WTC11 (cell line): Measurements from ENCODE around the gene GJB1.
"Not testable (repeated sequence)": the region's sequence is repeated elsewhere in the genome, so short reads cannot be mapped to it uniquely, and the experiment has no call there.

ENCODE experiments used
- FOXK1 ChIP-seq: sonication (generic); formaldehyde crosslinking; IDR thresholded peaks from 2 replicates; pipeline ENCODE4 v1.8.0; 2022; ENCODE audit warnings: mild to moderate bottlenecking, moderate library complexity, missing genetic modification reagents
- GABPB1 ChIP-seq: sonication (generic); formaldehyde crosslinking; IDR thresholded peaks from 2 replicates; pipeline ENCODE4 v1.8.1; 2023; ENCODE audit warnings: mild to moderate bottlenecking, missing genetic modification reagents
- NR1H2 ChIP-seq: sonication (generic); formaldehyde crosslinking; IDR thresholded peaks from 2 replicates; pipeline ENCODE4 v1.9.0; 2021; ENCODE audit warnings: mild to moderate bottlenecking, moderate library complexity, missing genetic modification reagents
- SP1 ChIP-seq: sonication (generic); formaldehyde crosslinking; conservative IDR thresholded peaks from 2 replicates; pipeline ENCODE4 v1.8.1; 2022; ENCODE audit warnings: missing genetic modification reagents
- ZNF232 ChIP-seq: sonication (generic); formaldehyde crosslinking; IDR thresholded peaks from 2 replicates; pipeline ENCODE4 v1.8.0; 2022; ENCODE audit warnings: mild to moderate bottlenecking, missing genetic modification reagents
- TF ChIP-seq, protein P1 (sequence below): sonication (generic); formaldehyde crosslinking; IDR thresholded peaks from 2 replicates; pipeline ENCODE4 v1.8.1; 2023; ENCODE audit warnings: mild to moderate bottlenecking, missing genetic modification reagents, borderline replicate concordance
- TF ChIP-seq, protein P2 (sequence below): fragments of 200-600 bp; IDR thresholded peaks from 2 replicates; pipeline ENCODE4 v1.8.0; 2022; ENCODE audit warnings: antibody characterized with exemption
- TF ChIP-seq, protein P3 (sequence below): sonication (generic); formaldehyde crosslinking; IDR thresholded peaks from 2 replicates; pipeline ENCODE4 v1.8.0; 2022; ENCODE audit warnings: mild to moderate bottlenecking, missing genetic modification reagents

DNA sequence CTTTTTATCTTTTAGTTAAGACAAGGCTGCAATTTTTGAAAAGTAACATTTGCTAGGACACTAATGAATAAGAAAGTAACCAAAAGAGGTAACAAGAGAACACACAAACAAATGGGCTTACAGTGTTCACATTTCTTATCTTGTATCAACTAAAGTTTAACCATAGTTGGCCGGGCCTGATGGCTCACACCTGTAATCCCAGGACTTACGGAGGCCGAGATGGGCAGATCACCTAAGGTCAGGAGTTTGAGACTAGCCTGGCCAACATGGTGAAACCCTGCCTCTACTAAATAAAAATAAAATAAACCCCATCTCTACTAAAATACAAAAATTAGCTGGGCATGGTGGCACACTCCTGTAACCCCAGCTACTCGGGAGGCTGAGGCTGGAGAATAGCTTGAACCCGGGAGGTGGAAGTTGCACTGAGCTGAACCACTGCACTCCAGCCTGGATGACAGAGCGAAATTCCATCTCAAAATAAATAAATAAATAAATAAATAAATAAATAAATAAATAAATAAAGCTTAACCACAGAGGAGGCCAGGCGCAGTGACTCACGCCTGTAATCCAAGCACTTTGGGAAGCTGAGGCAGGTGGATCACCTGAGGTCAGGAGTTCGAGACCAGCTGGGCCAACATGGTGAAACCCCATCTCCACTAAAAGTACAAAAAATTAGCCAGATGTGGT lies 42.3 kb upstream of the GJB1 start:
- TF ChIP-seq, protein P1, sequence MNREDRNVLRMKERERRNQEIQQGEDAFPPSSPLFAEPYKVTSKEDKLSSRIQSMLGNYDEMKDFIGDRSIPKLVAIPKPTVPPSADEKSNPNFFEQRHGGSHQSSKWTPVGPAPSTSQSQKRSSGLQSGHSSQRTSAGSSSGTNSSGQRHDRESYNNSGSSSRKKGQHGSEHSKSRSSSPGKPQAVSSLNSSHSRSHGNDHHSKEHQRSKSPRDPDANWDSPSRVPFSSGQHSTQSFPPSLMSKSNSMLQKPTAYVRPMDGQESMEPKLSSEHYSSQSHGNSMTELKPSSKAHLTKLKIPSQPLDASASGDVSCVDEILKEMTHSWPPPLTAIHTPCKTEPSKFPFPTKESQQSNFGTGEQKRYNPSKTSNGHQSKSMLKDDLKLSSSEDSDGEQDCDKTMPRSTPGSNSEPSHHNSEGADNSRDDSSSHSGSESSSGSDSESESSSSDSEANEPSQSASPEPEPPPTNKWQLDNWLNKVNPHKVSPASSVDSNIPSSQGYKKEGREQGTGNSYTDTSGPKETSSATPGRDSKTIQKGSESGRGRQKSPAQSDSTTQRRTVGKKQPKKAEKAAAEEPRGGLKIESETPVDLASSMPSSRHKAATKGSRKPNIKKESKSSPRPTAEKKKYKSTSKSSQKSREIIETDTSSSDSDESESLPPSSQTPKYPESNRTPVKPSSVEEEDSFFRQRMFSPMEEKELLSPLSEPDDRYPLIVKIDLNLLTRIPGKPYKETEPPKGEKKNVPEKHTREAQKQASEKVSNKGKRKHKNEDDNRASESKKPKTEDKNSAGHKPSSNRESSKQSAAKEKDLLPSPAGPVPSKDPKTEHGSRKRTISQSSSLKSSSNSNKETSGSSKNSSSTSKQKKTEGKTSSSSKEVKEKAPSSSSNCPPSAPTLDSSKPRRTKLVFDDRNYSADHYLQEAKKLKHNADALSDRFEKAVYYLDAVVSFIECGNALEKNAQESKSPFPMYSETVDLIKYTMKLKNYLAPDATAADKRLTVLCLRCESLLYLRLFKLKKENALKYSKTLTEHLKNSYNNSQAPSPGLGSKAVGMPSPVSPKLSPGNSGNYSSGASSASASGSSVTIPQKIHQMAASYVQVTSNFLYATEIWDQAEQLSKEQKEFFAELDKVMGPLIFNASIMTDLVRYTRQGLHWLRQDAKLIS (CRISPR knock-in tag): not testable (repeated sequence)
- TF ChIP-seq, protein P2, sequence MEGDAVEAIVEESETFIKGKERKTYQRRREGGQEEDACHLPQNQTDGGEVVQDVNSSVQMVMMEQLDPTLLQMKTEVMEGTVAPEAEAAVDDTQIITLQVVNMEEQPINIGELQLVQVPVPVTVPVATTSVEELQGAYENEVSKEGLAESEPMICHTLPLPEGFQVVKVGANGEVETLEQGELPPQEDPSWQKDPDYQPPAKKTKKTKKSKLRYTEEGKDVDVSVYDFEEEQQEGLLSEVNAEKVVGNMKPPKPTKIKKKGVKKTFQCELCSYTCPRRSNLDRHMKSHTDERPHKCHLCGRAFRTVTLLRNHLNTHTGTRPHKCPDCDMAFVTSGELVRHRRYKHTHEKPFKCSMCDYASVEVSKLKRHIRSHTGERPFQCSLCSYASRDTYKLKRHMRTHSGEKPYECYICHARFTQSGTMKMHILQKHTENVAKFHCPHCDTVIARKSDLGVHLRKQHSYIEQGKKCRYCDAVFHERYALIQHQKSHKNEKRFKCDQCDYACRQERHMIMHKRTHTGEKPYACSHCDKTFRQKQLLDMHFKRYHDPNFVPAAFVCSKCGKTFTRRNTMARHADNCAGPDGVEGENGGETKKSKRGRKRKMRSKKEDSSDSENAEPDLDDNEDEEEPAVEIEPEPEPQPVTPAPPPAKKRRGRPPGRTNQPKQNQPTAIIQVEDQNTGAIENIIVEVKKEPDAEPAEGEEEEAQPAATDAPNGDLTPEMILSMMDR: not testable (repeated sequence)
- not testable (repeated sequence) for TF ChIP-seq NR1H2; FOXK1; ZNF232; GABPB1 (CRISPR knock-in tag); SP1 (CRISPR knock-in tag)
- TF ChIP-seq, protein P3, sequence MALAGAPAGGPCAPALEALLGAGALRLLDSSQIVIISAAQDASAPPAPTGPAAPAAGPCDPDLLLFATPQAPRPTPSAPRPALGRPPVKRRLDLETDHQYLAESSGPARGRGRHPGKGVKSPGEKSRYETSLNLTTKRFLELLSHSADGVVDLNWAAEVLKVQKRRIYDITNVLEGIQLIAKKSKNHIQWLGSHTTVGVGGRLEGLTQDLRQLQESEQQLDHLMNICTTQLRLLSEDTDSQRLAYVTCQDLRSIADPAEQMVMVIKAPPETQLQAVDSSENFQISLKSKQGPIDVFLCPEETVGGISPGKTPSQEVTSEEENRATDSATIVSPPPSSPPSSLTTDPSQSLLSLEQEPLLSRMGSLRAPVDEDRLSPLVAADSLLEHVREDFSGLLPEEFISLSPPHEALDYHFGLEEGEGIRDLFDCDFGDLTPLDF (CRISPR knock-in tag): not testable (repeated sequence)
